Activated CD4-positive, alpha-beta T cell treated with anti-CD3 and anti-CD28 coated beads, Interleukin-2, amount 50 U/mL, for 16 hours (primary cell): ENCODE data around the gene ARHGAP28.

Source experiments
- DNase-seq: peaks from one replicate; pipeline ENCODE4 v3.0.0-alpha.2; 2020

The ARHGAP28 gene

GRCh38 chr18:6876641-6877041, 147.1 kb downstream of the ARHGAP28 start:
- DNase-seq = no peak

DNA sequence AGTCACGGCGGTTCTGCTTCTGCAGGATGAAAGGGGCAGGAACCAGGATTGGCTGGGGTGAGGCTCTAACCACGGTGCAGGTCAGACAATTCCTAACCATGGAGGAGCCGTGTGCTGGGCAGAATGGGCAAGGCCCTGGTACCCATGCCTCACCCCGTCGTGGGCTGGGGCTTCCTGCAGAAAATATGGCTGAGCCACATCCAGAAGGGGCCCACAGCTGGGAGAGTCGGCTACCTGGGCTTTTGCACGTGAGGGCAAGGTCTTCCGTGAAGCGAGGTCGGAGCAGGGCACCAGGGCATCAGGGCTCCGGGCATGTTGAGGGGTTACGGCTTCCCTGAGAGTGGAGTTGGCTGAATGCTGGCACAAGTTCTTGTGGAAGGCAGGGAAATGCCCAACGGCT, 147.8 kb downstream of the ARHGAP28 start:
- DNase-seq = no peak

- DNase-seq = no peak
Observed at GRCh38 chr18:6878556-6879297, 149.2 kb downstream of the ARHGAP28 start.

- DNase-seq = no peak
Observed at GRCh38 chr18:6879508-6880195, 150.1 kb downstream of the ARHGAP28 start.

DNA sequence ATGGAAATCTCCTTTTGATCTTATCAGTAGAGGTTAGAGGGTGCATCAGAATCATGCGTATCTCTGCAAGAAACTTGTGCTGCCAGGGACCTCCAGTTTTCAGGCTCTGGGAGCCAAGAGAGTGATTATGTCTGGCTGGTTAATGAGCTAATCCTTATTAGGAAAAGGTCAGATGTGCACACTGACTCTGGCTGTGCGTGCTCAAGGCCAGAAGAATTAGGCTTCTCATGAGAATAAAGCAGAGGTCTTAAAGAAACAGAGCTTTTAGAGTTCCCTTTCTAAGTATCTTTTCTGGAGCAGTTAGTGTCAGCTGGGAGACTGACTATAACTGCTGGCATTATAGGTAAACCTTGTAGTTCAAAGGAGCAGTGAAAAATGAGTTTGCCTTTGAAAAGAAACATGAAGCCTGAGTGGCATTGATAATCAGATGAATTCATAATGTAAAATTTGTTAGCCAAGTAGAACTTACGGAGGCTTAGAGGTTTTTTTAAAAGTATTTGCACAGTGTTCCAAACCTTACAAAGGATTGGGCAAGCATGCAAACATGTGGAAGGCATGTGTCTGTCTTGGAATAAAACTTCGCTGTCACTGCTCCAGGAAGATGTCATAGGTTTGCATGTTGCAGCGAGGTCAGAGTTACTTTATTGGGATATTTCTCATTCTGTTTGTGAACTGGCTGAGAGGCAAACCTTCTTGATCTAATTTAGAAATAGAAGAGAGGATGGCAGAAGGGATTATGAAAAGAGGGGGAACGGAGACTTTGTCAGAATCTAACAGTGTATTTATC, 151.7 kb downstream of the ARHGAP28 start:
- DNase-seq = no peak

DNA sequence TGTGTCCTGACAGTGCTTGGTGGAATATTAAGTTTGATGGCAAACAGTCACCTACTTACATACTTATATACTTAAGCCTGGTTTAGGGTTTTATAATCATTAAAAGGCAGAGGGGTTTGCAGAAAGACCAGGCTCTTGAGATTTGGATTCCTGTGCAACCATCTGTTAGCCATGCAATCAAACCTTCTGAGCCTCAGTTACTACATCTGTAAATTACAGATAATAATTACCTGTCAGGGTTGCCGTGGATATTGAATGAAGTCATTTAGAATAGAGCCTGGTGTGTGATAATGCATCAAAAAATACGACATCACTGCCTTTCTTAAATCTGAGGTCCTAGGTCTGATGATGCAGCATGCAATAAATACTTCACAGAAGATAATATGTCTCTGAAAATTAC, 152.9 kb downstream of the ARHGAP28 start:
- no peak for DNase-seq

DNA sequence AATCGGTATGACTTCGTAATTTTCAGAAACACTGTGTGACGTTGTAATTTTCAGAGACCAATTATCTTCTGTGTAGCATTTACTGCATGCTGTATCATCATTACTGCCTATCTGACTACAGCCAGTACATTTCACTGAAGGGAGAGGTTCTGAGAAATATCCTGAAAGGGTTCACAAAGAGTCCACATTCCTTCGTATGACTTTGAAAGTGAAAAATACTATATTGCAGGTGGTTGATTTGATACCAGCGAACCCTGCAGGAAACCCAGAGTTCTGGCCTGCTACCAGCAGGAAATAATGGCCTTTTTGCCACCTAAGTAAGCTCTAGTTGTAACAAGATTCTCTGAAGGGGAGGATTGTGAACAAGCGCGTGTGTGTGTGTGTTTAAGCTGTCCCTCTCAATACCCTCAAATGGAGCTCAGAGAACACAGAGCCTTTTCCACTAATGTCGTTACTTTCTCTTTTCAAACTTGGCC, 155.5 kb downstream of the ARHGAP28 start:
- no peak for DNase-seq

- DNase-seq = peak; percentile 29
Observed at GRCh38 chr18:6885992-6886796, 156.7 kb downstream of the ARHGAP28 start.

DNA sequence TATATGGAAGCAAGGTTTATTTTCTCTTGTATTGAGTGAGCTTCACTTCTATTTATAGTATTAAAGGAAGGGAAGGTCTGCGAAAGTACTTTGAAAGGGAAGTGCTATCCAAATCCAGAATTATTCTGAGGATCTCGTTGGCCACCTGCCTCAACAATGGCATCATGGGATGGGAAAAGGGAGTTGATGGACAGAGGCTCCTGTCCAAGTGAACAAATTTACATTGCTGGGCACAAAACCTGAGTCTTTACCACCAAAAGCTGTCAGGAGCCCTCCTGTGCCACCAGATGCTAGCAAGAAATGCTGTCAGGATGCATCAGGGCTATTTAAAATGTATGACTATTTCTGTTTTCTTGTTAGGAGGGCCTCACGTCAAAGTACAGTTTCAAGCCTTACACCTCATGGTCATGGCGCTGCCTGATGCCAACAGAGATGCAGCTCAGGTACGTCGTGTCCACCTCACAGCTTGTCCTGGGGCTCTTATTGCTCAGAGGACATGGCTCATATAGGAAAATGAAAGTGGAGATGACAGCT, 157.3 kb downstream of the ARHGAP28 start:
- no peak for DNase-seq

DNA sequence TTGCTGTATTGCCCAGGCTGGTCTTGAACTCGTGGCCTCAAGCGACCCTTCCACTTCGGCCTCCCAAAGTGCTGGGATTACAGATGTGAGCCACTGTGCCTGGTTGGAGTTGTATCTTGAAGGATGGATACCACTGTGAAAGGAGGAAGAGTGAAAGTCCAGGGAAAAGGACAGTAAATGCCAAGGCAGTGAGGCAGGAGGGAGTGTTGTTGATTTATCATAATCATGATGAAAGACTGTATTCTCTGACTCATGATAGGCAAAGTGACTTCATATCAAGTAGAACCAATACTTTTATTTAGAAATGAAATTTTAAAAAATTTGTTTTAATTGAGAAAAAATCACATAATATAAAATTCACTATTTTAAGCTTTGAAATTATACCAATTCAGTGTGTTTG, 162.3 kb downstream of the ARHGAP28 start:
- DNase-seq = no peak

DNA sequence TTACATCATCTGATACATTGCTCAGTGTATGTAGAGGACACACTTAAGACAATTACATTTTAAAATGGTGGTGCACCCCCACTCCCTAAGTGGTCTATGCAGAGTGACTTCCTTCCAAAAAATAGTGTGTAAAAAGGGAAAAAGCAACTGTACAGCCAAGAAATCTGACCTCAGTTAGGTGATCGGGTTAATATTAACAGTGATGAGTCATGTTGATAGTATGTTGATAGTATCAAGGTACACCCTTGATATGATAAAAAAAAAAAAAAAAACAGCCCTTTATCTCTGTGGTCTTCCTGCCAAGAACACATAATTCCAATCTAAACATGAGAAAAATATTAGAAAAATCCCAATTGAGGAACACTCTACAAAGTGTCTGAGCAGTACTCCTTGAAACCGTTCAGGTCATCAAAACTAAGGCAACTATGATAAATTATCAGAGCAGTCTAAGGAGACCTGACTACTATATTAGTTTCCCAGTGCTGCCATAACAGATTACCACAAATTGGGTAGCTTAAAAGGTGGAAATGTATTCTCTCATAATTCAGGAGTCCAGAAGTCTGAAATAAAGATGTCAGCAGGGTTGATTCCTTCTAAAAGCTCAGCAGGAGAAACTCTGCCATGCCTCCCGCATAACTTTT, 171.9 kb downstream of the ARHGAP28 start:
- DNase-seq = no peak

DNA sequence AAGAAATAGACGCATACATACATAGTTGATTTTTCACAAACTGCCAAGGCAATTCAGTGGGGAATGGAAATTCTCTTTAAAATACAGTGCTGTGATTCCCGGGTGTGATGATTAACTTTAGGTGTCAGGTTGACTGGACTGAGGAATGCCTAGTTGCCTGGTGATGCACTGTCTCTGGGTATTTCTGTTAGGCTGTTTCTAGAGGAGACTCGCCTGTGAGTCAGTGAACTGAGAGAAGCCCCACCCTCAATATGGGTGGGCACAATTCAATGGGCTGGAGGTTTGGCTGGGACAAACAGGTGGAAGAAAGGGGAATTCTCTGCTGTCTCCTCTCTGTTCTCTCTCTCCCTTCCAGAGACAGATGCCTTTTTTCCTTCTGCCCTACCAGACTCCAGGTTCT, 187.6 kb downstream of the ARHGAP28 start:
- no peak for DNase-seq

GRCh38 chr18:6920099-6920955, 190.8 kb downstream of the ARHGAP28 start:
- DNase-seq = peak; percentile 45

DNA sequence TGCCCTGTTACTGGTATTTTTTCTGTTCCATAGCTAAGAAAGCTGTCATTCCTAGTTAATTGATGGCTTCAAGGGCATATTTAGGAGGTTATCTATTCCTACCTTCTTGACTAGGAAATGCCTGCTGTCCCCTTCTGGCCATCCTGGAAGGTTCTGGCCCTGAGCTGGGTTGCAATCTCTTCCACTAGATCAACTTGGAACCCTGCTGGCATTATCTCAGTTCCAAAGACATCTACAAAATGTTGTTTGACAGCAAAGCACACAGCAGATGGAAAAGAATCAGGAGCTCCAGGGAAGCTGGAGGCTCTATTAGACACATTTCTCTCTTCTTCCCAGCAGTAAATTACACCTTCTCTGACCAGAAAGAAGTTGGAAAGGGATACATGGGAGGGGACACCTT, 192.1 kb downstream of the ARHGAP28 start:
- DNase-seq = no peak

GRCh38 chr18:6923220-6923619, 193.7 kb downstream of the ARHGAP28 start:
- no peak for DNase-seq

- no peak for DNase-seq
Observed at GRCh38 chr18:6927153-6927552, 197.6 kb downstream of the ARHGAP28 start.

GRCh38 chr18:6928359-6928758, 198.8 kb downstream of the ARHGAP28 start:
- DNase-seq = no peak

DNA sequence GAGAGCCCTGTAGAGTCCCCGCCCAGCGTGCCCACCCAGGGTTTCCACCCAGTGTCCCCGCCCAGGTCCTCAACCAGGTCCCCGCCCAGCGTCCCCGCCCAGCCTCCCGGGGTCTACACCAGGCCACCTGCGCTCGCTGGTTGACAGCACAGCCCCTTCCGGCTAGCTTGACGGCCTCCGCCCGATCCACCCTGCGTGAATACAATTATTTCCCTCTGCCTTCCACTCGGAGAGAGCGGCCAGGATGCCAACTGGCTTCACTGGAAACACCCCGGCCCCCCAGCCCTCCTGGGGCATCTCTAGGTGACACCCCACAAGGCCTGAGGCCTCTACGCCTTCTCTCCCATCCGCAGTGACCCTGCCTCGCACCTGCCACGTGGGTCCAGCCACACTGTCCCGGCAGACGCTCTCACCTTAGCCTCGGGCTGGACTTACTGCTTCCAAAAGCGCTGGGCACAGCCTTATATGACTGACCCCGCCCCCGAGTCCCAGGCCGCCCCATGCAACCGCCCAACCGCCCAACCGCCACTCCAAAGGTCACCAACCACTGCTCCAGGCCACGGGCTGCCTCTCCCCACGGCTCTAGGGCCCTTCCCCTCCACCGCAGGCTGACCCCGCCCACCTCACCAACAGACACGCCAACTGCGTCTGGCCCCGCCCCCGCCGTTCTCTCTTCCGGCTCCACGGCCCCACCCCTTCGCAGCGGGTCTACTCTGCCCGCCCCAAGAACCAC, 200.0 kb downstream of the ARHGAP28 start:
- no peak for DNase-seq

DNA sequence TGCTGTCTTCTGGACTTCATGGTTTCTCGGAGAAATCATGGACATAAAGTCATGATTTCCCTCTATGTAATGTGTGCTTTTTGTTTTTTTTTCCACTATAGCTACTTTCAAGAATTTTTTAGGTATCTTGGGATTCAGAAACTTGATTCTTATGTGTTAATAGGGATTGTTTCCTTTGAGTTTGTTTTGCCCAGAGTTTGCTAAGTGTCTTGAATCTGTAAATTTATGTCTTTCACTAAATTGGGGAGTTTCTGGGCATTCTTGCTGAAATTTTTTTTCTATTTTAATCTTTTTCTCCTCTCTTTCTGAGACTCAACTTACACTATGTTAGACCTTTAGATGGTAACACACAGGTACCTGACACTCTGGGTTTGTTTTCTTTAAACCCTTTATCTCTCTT, 205.3 kb downstream of the ARHGAP28 start:
- DNase-seq = no peak

GRCh38 chr18:6938003-6938402, 208.5 kb downstream of the ARHGAP28 start:
- DNase-seq = no peak
